GM12891 (cell line): Measurements from ENCODE around the gene UQCC3.

Source experiments
- PAX5 ChIP-seq: IDR thresholded peaks from 2 replicates; pipeline ENCODE4 v1.6.1; 2011; ENCODE audit warnings: low read length, moderate library complexity, mild to moderate bottlenecking; ENCODE audit not compliant: insufficient read depth, severe bottlenecking
- POLR2AphosphoS5 ChIP-seq: IDR thresholded peaks from 2 replicates; pipeline ENCODE4 v1.6.1; 2011; ENCODE audit warnings: low read depth, low read length, control low read depth
- POU2F2 ChIP-seq: IDR thresholded peaks from 2 replicates; pipeline ENCODE4 v1.6.1; 2011; ENCODE audit warnings: low read depth, mild to moderate bottlenecking, control low read depth, low read length, moderate library complexity
- TAF1 ChIP-seq: IDR thresholded peaks from 2 replicates; pipeline ENCODE4 v1.6.1; 2011; ENCODE audit warnings: low read depth, low read length, control low read depth

- TF ChIP-seq TAF1 (no peak), PAX5 (no peak), POLR2AphosphoS5 (no peak), POU2F2 (no peak)
Observed at GRCh38 chr11:62705413-62705812, 33.9 kb downstream of the UQCC3 start.
